Mucosa of stomach (tissue), 1 donor: ENCODE measurements around the gene PRSS3.
"Not testable (repeated sequence)": the region's sequence is repeated elsewhere in the genome, so short reads cannot be mapped to it uniquely, and the experiment has no call there.

Experiments
- H3K27me3 ChIP-seq: one replicate; pipeline ENCODE4 v1.7.0; 2013; ENCODE audit warnings: mild to moderate bottlenecking, low read length; ENCODE audit not compliant: control insufficient read depth, insufficient read depth
- H3K36me3 ChIP-seq: one replicate; pipeline ENCODE4 v1.7.0; 2013; ENCODE audit warnings: low read length; ENCODE audit not compliant: control insufficient read depth, insufficient read depth
- H3K4me1 ChIP-seq: one replicate; pipeline ENCODE4 v1.7.0; 2013; ENCODE audit warnings: mild to moderate bottlenecking, low read length; ENCODE audit not compliant: control insufficient read depth, insufficient read depth
- H3K4me3 ChIP-seq: one replicate; pipeline ENCODE4 v1.7.0; 2013; ENCODE audit warnings: low read length
- H3K9ac ChIP-seq: one replicate; pipeline ENCODE4 v1.7.0; 2013; ENCODE audit warnings: mild to moderate bottlenecking, low read length, moderate library complexity
- H3K9me3 ChIP-seq: one replicate; pipeline ENCODE4 v1.7.0; 2013; ENCODE audit warnings: mild to moderate bottlenecking, low read length, moderate library complexity; ENCODE audit not compliant: control insufficient read depth
- donor health status: Pancreatic carcinoma.

Gene PRSS3

GRCh38 chr9:33770156-33770880, 25.0 kb upstream of the PRSS3 start:
- not testable (repeated sequence) for H3K9me3 ChIP-seq, H3K4me3 ChIP-seq, H3K36me3 ChIP-seq, H3K9ac ChIP-seq, H3K4me1 ChIP-seq, H3K27me3 ChIP-seq

GRCh38 chr9:33773135-33773534, 22.2 kb upstream of the PRSS3 start:
- not testable (repeated sequence) for H3K9me3 ChIP-seq, H3K36me3 ChIP-seq, H3K27me3 ChIP-seq, H3K4me3 ChIP-seq, H3K4me1 ChIP-seq, H3K9ac ChIP-seq

- not testable (repeated sequence) for H3K9me3 ChIP-seq, H3K36me3 ChIP-seq, H3K4me1 ChIP-seq, H3K9ac ChIP-seq, H3K27me3 ChIP-seq, H3K4me3 ChIP-seq
These were observed 21.2 kb upstream of the PRSS3 start for GRCh38 chr9:33774074-33774659.

- Histone ChIP-seq H3K36me3 (no peaks in the 10 kb centered on the region), H3K9me3 (no peaks in the 10 kb centered on the region), H3K27me3 (no peaks in the 10 kb centered on the region), H3K4me3 (no peak overlapping the region), H3K9ac (no peak overlapping the region), H3K4me1 (peaks cover 8% of the 10 kb centered on the region)
These were observed 18.8 kb upstream of the PRSS3 start for GRCh38 chr9:33776578-33776977.

- Histone ChIP-seq H3K4me1 (no peaks in the 10 kb centered on the region), H3K9ac (no peak overlapping the region)
These were observed 16.5 kb upstream of the PRSS3 start for GRCh38 chr9:33778700-33779351.

GRCh38 chr9:33780276-33780675, 15.1 kb upstream of the PRSS3 start:
- H3K4me3 ChIP-seq = no peak overlapping the region
- H3K36me3 ChIP-seq = no peaks in the 10 kb centered on the region
- no peaks in the 10 kb centered on the region for H3K27me3 ChIP-seq
- no peak overlapping the region for H3K9ac ChIP-seq
- H3K4me1 ChIP-seq = no peaks in the 10 kb centered on the region
- H3K9me3 ChIP-seq = no peaks in the 10 kb centered on the region

More at GRCh38 chr9:33778700-33779351, 16.5 kb upstream of the PRSS3 start:
- Histone ChIP-seq H3K36me3 (no peaks in the 10 kb centered on the region), H3K9me3 (no peaks in the 10 kb centered on the region), H3K27me3 (no peaks in the 10 kb centered on the region), H3K4me3 (no peak overlapping the region)

GRCh38 chr9:33781736-33782135, 13.6 kb upstream of the PRSS3 start:
- no peak overlapping the region for H3K4me3 ChIP-seq
- H3K9me3 ChIP-seq = no peaks in the 10 kb centered on the region
- no peaks in the 10 kb centered on the region for H3K4me1 ChIP-seq
- H3K27me3 ChIP-seq = no peaks in the 10 kb centered on the region
- no peaks in the 10 kb centered on the region for H3K36me3 ChIP-seq
- H3K9ac ChIP-seq = no peak overlapping the region

- H3K4me3 ChIP-seq = no peak overlapping the region
- H3K4me1 ChIP-seq = no peaks in the 10 kb centered on the region
- no peak overlapping the region for H3K9ac ChIP-seq
These were observed 12.8 kb upstream of the PRSS3 start for GRCh38 chr9:33782395-33783152.

GRCh38 chr9:33785914-33786313, 9.4 kb upstream of the PRSS3 start:
- Histone ChIP-seq H3K4me3 (no peak overlapping the region), H3K36me3 (no peaks in the 10 kb centered on the region), H3K9me3 (no peaks in the 10 kb centered on the region), H3K4me1 (no peaks in the 10 kb centered on the region), H3K27me3 (no peaks in the 10 kb centered on the region), H3K9ac (no peak overlapping the region)

More at GRCh38 chr9:33782395-33783152, 12.8 kb upstream of the PRSS3 start:
- H3K36me3 ChIP-seq = no peaks in the 10 kb centered on the region
- H3K9me3 ChIP-seq = no peaks in the 10 kb centered on the region
- no peaks in the 10 kb centered on the region for H3K27me3 ChIP-seq

- H3K4me1 ChIP-seq = no peaks in the 10 kb centered on the region
- no peak overlapping the region for H3K9ac ChIP-seq
- H3K36me3 ChIP-seq = no peaks in the 10 kb centered on the region
- H3K4me3 ChIP-seq = no peak overlapping the region
- no peaks in the 10 kb centered on the region for H3K9me3 ChIP-seq
- H3K27me3 ChIP-seq = no peaks in the 10 kb centered on the region
These were observed 8.7 kb upstream of the PRSS3 start for GRCh38 chr9:33786681-33787080.

- Histone ChIP-seq H3K27me3 (no peaks in the 10 kb centered on the region), H3K4me3 (no peak overlapping the region), H3K9ac (no peak overlapping the region)
These were observed 7.5 kb upstream of the PRSS3 start for GRCh38 chr9:33787839-33788238.

GRCh38 chr9:33789429-33789828, 5.9 kb upstream of the PRSS3 start:
- H3K27me3 ChIP-seq, H3K4me3 ChIP-seq, H3K9ac ChIP-seq: not testable (repeated sequence)

More at GRCh38 chr9:33787839-33788238, 7.5 kb upstream of the PRSS3 start:
- no peaks in the 10 kb centered on the region for H3K9me3 ChIP-seq
- no peaks in the 10 kb centered on the region for H3K4me1 ChIP-seq
- no peaks in the 10 kb centered on the region for H3K36me3 ChIP-seq

More at GRCh38 chr9:33789429-33789828, 5.9 kb upstream of the PRSS3 start:
- not testable (repeated sequence) for H3K36me3 ChIP-seq, H3K4me1 ChIP-seq, H3K9me3 ChIP-seq
